Right ventricle myocardium inferior (tissue), 1 donor: ENCODE data around the gene TMEM131L. TPM values are rescaled to one million over a fixed set of nuclear protein-coding genes. Genes with fewer than 3 reads are reported as not detected.
"Not testable (repeated sequence)": the region's sequence is repeated elsewhere in the genome, so short reads cannot be mapped to it uniquely, and the experiment has no call there.

ENCODE experiments used
- ATAC-seq: fragments of 200-7000 bp; cut with Tn5 transposase; one replicate; pipeline ENCODE4 v1.9.1; 2020; ENCODE audit warnings: mild to moderate bottlenecking, moderate library complexity
- DNase-seq: peaks from one replicate; pipeline ENCODE4 v3.0.0; 2021; ENCODE audit errors: missing footprints
- intact Hi-C: fragments of 100-400 bp; cut with DNase I; formaldehyde crosslinking; loops from one replicate; pipeline ENCODE4 v1.11.0; 2022
- total RNA-seq: library from RNA; stranded (reverse); fragmentation: NEBNext Ultra II Directional; extraction: Animal tissue kit (Norgen Biotek cat#: 25700); gene quantifications from one replicate; pipeline ENCODE4 v1.2.1, GENCODE V29; 2021
- donor health status: DM: no; HTN: yes; CAD: no; lungs with severe emphysema.

TMEM131L gene
- total RNA-seq, 1 donor from 2014 or later, result 14.4 TPM

DNA sequence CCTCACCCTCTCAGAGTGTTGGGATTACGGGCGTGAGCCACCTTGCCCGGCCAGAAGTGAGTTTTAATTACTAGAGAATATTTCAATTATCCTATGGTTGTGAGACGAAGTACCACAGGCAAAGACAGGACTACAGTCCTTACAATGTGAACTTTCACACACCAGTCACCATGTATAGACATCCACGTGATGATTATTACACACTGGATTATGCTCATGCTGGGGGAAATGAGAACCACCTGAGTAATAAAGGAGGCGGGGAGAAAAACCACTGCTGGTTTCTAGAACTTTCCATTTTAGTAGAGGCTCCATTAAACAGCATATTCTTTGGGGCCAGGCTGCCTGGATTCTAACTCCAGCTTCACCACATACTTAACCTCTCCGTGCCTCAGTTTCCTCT, 175.4 kb downstream of the TMEM131L start:
- DNase-seq (no peak), ATAC-seq (no peak)
- intact Hi-C loops, result loop anchor here (5.0 kb wide), 1 partner anchor 294 kb away; no protein-coding TSS in a partner anchor

DNA sequence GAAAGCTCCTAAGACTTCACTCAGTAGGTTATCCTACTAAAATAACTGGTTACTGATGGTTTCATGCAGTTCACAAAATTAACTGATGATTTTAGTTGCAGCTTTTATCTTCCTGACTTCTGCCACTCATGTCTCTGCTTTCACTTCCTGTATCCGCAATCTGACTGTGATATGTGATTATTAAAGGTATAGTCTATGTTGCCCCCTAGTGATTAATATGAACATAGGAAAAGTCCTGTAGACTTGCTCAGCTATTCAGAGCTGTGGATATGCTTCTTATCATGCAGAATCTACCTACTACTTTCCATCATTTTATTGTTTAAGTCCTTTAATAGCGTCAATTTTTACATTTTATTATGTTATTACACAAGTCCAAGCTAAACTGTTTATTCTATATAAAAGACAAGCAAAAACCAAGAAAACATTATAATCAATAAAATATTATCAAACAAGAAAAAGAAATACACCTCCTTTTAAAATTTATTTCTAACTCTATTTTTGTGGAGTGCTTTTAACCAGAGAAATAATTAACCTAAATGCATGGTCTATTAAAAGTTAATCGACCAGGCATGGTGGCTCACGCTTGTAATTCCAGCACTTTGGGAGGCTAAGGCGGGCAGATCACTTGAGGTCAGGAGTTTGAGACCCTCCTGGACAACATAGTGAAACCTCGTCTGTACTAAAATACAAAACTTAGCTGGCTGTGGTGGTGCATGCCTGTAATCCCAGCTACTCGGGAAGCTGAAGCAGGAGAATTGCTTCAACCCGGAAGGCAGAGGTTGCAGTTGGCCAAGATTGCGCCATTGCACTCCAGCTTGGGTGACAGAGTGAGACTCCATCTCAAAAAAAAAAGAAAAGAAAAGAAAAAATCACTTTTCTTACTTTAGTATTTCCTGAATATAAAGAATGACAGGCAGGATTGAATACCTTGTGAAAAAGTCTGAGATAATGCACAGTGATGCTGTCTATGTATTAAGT, 177.5 kb downstream of the TMEM131L start:
- intact Hi-C loops, result loop anchor here (5.0 kb wide), 1 partner anchor 296 kb away; no protein-coding TSS in a partner anchor
- no peak for DNase-seq
- no peak for ATAC-seq

DNA sequence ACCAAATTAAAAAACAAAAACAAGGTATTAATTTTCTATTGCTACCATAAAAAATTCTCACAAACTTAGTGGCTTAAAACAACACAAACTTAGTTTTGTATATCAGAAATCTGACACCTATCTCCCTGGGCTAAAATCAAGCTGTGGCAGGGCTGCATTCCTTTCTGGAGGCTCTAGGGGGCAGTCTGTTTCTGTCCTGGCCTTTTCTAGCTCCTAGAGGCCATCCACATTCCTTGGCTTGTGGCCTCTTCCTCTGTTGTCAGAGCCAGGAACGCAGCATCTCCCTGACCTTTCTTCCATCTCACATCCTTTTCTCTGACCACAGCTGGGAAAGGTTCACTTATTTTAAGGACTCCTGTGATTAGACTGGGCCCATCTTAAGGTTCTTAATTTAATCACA, 179.0 kb downstream of the TMEM131L start:
- no peak for DNase-seq
- no peak for ATAC-seq
- intact Hi-C loops, result no loop called here

DNA sequence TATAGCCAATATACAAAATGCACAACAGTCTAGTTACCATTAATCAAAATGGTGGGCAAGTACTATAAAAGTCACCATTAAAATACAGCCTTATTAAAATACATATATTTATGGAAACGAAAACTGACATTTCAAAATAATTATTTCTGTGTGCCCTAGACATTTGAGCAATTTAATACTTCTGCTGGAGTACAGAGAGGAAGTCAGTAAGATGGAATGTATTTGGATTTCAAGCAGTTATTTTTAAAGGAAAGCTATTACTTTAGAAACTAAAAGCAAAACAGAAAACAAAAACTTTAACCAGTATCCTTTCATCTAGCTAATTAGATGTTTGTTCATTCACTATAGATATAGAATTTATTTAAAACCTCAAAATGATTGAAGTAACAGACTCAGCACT, 180.1 kb downstream of the TMEM131L start:
- intact Hi-C loops, result no loop called here
- DNase-seq, result no peak
- ATAC-seq, result no peak

DNA sequence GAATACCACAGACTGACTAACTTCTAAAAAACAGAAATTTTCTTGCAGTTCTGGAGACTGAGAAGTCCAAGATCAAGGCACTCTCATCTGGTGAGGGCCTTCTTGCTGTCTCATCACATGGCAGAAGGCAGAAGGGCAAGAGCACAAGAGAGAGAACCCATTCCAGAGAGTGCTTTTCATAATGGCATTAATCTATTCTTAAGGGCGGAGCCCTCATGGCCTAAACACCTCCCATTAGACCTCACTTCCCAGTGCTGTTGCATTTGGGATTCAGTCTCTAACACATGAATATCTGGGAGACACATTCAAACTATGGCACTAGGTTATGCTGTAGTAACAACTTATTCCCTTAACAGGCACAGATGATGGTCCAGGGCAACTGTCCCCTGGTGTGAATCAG, 180.8 kb downstream of the TMEM131L start:
- no peak for DNase-seq
- intact Hi-C loops, result no loop called here
- no peak for ATAC-seq

DNA sequence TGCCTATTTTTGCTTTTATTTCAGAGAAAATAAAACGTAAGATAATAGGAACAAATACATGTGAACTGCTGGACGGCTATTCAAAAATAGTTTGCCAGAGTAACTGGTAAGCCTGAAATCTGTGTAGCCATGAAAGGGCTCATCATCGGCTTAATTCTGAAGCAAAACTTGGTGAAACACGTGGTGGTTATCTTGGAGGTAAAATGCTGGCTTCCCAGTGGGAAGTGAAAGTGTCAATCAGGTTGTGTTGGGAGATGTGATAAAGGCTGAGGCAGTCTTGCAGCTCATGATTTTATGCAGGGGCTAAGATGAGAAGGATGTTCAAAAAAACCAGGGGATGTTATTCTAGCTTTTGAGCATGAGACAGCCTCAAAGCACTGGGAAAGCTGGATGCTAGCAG, 181.8 kb downstream of the TMEM131L start:
- no peak for ATAC-seq
- intact Hi-C loops, result no loop called here
- DNase-seq, result no peak

DNA sequence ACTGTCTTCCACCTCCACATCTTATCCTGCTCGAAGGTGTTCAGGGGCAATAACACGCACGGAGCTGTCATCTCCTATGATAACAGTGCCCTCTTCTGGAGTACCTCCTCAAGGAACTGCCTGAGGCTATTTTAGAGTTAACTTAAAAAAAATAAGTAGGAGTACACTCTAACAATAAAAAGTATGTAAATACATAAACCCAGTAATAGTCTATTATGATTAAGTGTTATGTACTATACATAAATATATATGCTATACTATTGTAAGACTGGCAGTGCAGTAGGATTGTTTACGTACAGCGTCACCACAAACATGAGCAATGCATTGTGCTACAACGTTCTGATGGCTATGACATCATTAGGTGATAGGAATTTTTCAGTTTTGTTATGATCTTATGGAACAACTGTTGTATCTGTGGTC, 183.4 kb downstream of the TMEM131L start:
- intact Hi-C loops, result no loop called here
- ATAC-seq, result no peak

DNA sequence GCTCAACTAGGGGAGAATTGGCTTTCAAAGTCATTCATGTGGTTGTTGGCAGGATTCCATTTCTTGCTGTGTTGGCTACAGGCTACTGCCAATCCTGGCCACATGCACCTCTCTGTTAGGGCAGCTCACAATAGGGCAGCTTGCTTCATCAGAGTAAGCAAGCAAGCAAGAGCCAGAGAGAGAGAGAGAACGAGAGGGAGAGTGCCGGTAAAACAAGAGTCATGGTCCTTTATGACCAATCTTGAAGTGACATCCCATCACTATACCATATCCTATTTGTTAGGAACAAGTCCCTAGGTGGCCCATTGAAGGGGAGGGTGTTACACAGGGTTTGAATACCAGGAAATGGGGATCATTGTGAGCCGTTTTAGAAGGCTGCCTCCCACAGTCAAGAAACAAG, 185.0 kb downstream of the TMEM131L start:
- DNase-seq (no peak), ATAC-seq (no peak)
- intact Hi-C loops, result no loop called here

More for the DNA sequence above, 183.4 kb downstream of the TMEM131L start:
- no peak for DNase-seq

DNA sequence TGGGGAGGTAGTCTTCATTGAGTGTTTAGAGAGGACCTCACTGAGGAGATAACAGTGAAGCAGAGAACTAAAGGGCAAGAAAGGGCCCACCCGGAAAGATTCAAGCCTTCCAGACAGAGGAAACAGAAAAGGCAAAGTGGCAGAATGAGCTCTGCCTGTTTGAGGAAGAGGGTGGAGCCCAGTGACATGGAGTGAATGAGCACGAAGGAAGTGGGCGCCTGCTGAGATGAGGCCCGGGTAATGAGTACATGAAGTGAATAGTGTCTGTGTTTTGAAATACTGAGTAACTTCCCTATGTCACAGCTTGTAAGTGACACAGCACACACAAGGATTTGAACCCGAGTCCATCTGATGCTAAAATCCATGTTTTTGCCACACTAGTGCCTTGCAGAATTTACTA, 185.4 kb downstream of the TMEM131L start:
- DNase-seq, result peak; percentile 88
- peak; percentile 74 for ATAC-seq
- intact Hi-C loops, result no loop called here

DNA sequence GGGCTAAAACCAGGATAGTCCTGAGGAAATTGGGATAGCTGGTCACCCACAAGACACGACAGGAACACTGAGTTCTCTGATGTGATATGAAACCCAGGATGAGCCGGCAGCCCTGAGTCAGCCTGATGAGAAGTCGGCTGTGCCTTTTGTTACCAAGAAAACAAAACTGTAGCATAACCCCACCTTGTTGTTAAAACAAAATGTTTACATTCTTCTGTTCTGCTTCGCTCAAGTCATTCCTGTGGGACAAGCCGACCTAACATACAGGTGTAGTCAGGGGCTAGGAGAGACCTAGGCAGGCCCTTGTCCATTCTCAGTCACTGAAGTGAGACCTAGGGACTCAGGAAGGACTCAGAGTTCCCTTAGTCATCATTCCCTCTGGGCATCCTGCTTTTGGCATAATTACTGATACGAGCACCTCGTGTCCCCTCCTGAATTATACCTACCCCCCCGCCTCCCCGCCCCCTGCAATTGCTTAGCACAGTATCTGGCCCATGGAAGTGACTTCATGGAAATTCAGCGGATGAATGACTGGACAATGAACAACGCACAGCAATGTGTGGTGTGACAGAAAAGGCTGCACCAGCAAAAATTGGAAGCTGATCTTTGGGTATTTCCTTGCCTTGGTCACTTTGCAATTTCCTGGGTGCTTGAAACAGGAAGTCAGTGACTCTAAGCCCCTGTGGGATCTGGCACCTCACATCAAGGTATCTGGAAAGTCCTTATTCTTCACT, 186.1 kb downstream of the TMEM131L start:
- ATAC-seq (peak; percentile 49), DNase-seq (peak; percentile 82)
- intact Hi-C loops, result no loop called here

DNA sequence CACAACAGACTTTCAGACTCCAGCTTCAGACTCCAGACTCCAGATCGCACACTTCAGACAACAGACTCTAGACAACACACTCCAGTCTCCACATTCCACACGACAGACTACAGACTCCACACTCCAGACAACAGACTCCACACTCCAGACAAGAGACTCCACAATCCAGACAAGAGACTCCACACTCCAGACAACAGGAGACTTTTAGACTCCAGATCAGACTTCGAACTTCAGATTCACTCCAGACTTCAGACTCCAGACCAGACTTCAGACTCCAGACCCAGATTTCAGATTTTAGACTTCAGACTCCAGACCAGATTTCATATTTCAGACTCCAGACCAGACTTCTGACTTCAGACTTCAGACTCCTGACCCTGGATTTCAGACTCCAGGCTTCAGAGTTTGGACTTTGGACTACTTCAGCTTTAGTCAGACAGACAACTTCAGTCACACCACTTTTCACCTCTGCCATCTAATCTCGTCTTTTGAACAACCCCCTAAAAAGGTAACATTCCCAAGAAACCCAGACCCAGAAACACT, 188.9 kb downstream of the TMEM131L start:
- DNase-seq (no peak), ATAC-seq (no peak)
- intact Hi-C loops, result no loop called here

DNA sequence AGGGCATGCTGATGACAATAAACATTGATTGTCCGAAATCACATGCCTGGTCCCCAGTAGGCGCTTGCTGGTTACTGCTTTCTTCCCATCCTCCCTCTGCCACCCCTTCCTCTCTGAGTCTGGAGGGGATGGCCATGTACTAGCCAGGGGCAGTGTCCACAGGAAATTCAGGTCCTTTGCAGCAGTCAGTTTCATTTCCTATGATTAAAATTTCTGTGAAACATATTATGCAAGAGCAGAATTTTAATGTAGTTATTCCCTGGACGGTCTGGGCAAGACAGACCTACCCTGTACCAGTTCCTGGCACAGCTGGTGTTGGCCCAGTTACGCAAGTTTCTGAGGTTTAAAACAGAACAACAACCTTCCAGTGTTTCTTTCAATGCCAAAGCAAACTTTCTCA, 189.8 kb downstream of the TMEM131L start:
- peak; percentile 58 for ATAC-seq
- intact Hi-C loops, result no loop called here
- DNase-seq, result no peak

DNA sequence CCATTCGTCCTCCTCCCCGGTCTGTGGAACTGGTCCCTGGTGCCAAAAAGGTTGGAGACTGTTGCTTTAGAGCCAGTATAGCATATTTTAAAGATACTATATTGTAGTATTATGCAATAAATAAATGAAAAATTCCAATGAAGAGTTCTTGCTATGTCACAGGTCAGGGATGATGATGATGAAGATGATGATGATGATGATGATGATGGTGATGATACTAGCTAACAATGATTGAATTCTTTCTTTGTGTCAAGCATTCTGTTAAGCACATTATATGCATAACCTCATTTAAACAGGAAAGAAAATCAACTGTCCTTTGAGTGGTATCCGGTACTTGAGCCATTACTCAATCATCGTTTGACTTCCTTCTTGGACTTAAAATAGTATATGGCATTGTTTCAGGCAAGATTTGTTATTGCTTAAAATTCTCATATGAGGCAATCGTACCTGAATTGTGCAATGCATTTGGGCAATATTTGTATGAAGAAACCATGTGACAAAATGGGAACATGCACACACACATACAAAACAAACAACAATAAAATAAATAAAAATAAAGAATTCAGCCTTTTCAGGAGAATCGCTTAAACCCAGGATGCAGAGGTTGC, 195.2 kb downstream of the TMEM131L start:
- no peak for DNase-seq
- intact Hi-C loops, result no loop called here

DNA sequence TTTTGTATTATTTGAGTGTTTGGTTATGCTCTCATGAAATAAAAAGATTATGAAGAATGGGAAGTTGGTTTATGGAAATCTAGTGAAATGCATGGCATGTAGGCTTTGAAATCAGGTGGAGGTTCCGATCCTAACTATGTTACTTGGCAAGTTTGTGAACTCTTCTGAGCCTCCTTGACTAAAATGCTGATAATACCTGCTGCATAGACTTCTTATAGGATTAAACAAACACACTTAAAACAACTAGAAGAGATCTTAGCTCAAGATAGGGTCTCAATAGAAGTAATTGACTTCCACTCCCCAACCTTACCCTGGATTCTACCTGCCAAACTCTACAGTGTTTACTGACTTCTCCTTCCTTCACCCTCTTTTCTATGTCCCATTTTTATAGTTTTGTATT, 195.7 kb downstream of the TMEM131L start:
- ATAC-seq (no peak), DNase-seq (no peak)
- intact Hi-C loops, result no loop called here

More for the DNA sequence above, 195.2 kb downstream of the TMEM131L start:
- ATAC-seq, result peak; percentile 37

DNA sequence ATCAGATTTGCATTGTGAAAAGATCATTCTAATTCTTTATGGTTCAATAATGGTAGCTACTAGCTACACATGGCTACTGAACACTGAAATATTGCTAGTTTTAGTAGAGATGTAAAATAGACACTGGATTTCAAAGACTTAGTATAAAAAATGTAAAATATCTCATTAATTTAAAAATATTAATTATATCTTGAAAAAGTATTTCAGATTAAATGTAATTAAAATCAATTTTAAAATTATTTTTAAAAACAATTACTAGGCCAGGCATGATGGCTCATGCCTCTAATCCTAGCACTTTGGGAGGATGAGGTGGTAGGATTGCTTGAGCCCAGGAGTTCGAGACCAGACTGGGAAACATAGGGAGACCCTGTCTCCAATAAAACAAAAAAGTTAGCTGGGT, 197.5 kb downstream of the TMEM131L start:
- DNase-seq (no peak), ATAC-seq (no peak)
- intact Hi-C loops, result no loop called here

DNA sequence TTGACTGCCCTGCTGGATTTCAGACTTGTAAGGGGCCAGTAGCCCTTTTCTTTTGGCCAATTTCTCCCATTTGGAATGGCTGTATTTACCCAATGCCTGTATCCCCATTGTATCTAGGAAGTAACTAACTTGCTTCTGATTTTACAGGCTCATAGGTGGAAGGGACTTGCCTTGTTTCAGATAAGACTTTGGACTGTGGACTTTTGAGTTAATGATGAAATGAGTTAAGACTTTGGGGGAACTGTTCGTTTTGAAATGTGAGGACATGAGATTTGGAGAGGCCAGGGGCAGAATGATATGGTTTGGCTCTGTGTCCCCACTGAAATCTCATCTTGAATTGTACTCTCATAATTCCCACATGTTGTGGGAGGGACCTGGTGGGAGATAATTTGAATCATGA, 200.3 kb downstream of the TMEM131L start:
- ATAC-seq, intact Hi-C loops, DNase-seq: not testable (repeated sequence)

DNA sequence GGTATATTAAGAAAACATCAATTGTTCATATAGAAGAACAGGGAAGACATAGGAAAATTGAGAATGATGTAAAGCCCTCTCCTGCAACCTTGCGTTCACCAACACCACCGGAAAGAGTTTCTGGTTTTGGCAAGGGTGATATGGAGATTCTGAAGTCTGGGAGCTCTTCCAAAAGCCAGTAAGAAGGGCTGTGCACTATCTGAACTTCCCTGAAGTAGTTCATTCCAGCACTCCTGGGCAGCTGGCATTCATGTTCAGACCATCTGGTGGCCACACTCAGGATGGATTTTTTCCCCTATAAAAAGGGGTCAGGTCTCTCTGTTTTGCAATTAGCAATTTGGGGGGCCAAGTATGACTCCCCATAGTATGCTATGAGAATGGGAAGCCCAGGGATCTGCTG, 202.5 kb downstream of the TMEM131L start:
- intact Hi-C loops, result no loop called here
- ATAC-seq, result no peak
- no peak for DNase-seq

DNA sequence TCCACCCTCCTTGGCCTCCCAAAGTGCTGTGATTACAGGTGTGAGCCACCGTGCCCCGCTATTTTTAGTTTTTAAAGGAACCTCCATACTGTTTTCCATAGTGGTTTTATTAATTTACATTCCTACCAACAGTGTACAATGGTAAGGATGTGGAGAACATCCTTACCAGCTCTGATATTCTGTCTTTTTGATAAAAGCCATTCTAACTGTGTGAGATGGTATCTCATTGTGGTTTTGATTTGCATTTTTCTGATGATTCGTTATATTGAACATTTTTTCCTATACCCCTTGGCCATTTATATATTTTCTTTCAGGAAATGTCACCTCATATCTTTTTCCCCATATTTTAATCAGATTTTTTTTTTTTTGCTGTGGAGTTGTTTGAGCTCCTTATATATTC, 203.7 kb downstream of the TMEM131L start:
- ATAC-seq, result no peak
- DNase-seq, result no peak
- intact Hi-C loops, result no loop called here

DNA sequence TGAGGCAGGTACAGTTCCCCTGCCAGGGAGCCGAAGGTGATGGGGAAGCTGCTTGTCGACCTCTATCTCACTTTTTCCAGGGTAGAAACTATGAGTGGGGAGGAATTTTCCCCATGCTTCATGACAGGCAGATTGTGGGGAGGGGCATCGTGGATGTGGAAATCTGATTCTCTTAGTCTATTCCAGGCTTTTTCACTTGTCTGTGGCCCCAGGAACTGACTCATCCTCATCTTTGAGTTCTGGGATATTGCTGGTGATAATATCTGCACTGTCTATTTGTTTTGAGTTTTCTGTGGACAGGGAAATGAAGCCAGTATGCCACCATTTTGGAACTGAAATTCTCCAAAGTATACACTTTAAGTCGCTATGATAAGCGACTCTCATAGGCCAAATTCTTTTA, 210.3 kb downstream of the TMEM131L start:
- no peak for DNase-seq
- ATAC-seq, result no peak
- intact Hi-C loops, result no loop called here
